Parathyroid adenoma (tissue), 2 donors: Measurements from ENCODE around the gene PPFIA4.

Source experiments
- H2AFZ ChIP-seq: fragments of 300-600 bp; sonication (generic); one replicate; pipeline ENCODE4 v1.7.0; 2017; ENCODE audit warnings: antibody characterized with exemption, mild to moderate bottlenecking
- H3K27ac ChIP-seq: fragments of 300-600 bp; sonication (generic); one replicate; pipeline ENCODE4 v1.7.0; 2017
- H3K27me3 ChIP-seq: fragments of 300-600 bp; sonication (generic); one replicate; pipeline ENCODE4 v1.7.0; 2017; ENCODE audit warnings: low read length; ENCODE audit not compliant: control insufficient read depth, insufficient read depth
- H3K36me3 ChIP-seq: fragments of 300-600 bp; sonication (generic); one replicate; pipeline ENCODE4 v1.7.0; 2017; ENCODE audit warnings: low read length; ENCODE audit not compliant: control insufficient read depth, insufficient read depth
- H3K4me1 ChIP-seq: fragments of 300-600 bp; sonication (generic); one replicate; pipeline ENCODE4 v1.7.0; 2017; ENCODE audit warnings: control low read depth
- H3K4me2 ChIP-seq: fragments of 300-600 bp; sonication (generic); one replicate; pipeline ENCODE4 v1.7.0; 2017; ENCODE audit warnings: low read length
- H3K4me3 ChIP-seq: fragments of 300-600 bp; sonication (generic); one replicate; pipeline ENCODE4 v1.7.0; 2017; ENCODE audit warnings: low read depth, low read length
- H3K79me2 ChIP-seq: fragments of 300-600 bp; sonication (generic); one replicate; pipeline ENCODE4 v1.7.0; 2017; ENCODE audit warnings: control low read depth
- H3K9ac ChIP-seq: fragments of 300-600 bp; sonication (generic); one replicate; pipeline ENCODE4 v1.7.0; 2017; ENCODE audit warnings: mild to moderate bottlenecking
- H3K9me3 ChIP-seq: fragments of 300-600 bp; sonication (generic); one replicate; pipeline ENCODE4 v1.7.0; 2017; ENCODE audit warnings: low read length; ENCODE audit not compliant: control insufficient read depth
- TF ChIP-seq, protein P1 (sequence below): fragments of 300-600 bp; sonication (generic); IDR thresholded peaks from one replicate; pipeline ENCODE4 v1.7.0; 2017; ENCODE audit warnings: antibody characterized with exemption, mild to moderate bottlenecking
- donor health status: primary hyperparathyroidism.

PPFIA4 gene

GRCh38 chr1:202991112-202991511 lies 35.2 kb upstream of the PPFIA4 start:
- Histone ChIP-seq H3K79me2 (no peaks in the 10 kb centered on the region), H3K9me3 (no peaks in the 10 kb centered on the region), H3K27ac (no peak overlapping the region), H3K9ac (no peak overlapping the region), H3K4me1 (no peaks in the 10 kb centered on the region), H2AFZ (no peak overlapping the region), H3K36me3 (no peaks in the 10 kb centered on the region), H3K4me2 (no peak overlapping the region), H3K27me3 (no peaks in the 10 kb centered on the region), H3K4me3 (no peak overlapping the region)
- TF ChIP-seq, protein P1, sequence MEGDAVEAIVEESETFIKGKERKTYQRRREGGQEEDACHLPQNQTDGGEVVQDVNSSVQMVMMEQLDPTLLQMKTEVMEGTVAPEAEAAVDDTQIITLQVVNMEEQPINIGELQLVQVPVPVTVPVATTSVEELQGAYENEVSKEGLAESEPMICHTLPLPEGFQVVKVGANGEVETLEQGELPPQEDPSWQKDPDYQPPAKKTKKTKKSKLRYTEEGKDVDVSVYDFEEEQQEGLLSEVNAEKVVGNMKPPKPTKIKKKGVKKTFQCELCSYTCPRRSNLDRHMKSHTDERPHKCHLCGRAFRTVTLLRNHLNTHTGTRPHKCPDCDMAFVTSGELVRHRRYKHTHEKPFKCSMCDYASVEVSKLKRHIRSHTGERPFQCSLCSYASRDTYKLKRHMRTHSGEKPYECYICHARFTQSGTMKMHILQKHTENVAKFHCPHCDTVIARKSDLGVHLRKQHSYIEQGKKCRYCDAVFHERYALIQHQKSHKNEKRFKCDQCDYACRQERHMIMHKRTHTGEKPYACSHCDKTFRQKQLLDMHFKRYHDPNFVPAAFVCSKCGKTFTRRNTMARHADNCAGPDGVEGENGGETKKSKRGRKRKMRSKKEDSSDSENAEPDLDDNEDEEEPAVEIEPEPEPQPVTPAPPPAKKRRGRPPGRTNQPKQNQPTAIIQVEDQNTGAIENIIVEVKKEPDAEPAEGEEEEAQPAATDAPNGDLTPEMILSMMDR = no peak

DNA sequence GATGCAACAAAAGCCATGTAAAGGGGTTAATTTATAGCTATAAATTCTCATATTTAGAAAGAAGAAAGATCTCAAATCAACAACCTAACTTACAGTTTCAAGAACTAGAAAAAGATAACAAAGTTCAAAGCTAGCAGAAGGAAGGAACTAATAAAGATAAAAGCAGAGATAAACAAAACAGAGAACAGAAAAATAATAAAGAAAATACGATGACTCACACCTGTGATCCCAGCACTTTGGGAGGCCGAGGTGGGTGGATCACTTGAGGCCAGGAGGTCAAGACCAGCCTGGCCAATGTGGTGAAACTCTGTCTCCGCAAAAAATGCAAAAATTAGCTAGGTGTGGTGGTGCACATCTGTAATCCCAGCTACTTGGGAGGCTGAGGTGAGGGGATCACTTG lies 31.5 kb upstream of the PPFIA4 start:
- Histone ChIP-seq H3K27ac (no peak overlapping the region), H3K9me3 (no peaks in the 10 kb centered on the region), H3K79me2 (no peaks in the 10 kb centered on the region), H3K27me3 (no peaks in the 10 kb centered on the region), H3K4me2 (no peak overlapping the region), H3K9ac (no peak overlapping the region), H3K4me1 (no peaks in the 10 kb centered on the region), H3K36me3 (no peaks in the 10 kb centered on the region), H3K4me3 (no peak overlapping the region), H2AFZ (no peak overlapping the region)
- TF ChIP-seq, protein P1 = no peak

- H3K79me2 ChIP-seq = no peaks in the 10 kb centered on the region
- H3K4me1 ChIP-seq = no peaks in the 10 kb centered on the region
- no peaks in the 10 kb centered on the region for H3K36me3 ChIP-seq
- no peak overlapping the region for H3K9ac ChIP-seq
- no peak overlapping the region for H3K4me2 ChIP-seq
- H3K27ac ChIP-seq = no peak overlapping the region
- TF ChIP-seq, protein P1 = peak; percentile 60
- H2AFZ ChIP-seq = no peak overlapping the region
- no peaks in the 10 kb centered on the region for H3K27me3 ChIP-seq
- peak overlapping the region; percentile 9 for H3K4me3 ChIP-seq
- no peaks in the 10 kb centered on the region for H3K9me3 ChIP-seq
These were observed 27.2 kb upstream of the PPFIA4 start for GRCh38 chr1:202998836-202999750.

GRCh38 chr1:203000217-203000944 lies 25.9 kb upstream of the PPFIA4 start:
- Histone ChIP-seq H3K4me3 (no peak overlapping the region), H3K27me3 (no peaks in the 10 kb centered on the region), H3K9ac (no peak overlapping the region), H3K79me2 (no peaks in the 10 kb centered on the region), H3K4me1 (no peaks in the 10 kb centered on the region), H2AFZ (no peak overlapping the region), H3K27ac (no peak overlapping the region), H3K36me3 (no peaks in the 10 kb centered on the region), H3K9me3 (no peaks in the 10 kb centered on the region), H3K4me2 (no peak overlapping the region)
- TF ChIP-seq, protein P1 = no peak
